ENCODE measurements around the gene BATF3.

The BATF3 gene

GRCh38 chr1:212683357-212683722 is 16.3 kb downstream of the BATF3 start:
- no peak for DNase-seq

GRCh38 chr1:212680680-212681389 is 18.8 kb downstream of the BATF3 start:
- DNase-seq: no peak

GRCh38 chr1:212678456-212679410 is 20.9 kb downstream of the BATF3 start:
- DNase-seq: no peak

- no peak for DNase-seq
Measured at GRCh38 chr1:212677573-212677972, 22.1 kb downstream of the BATF3 start.

- DNase-seq: no peak
Measured at GRCh38 chr1:212677136-212677535, 22.5 kb downstream of the BATF3 start.

GRCh38 chr1:212675675-212676074 is 24.0 kb downstream of the BATF3 start:
- DNase-seq: no peak

- no peak for DNase-seq
Measured at GRCh38 chr1:212674872-212675271, 24.8 kb downstream of the BATF3 start.

- DNase-seq: peak; percentile 81
Measured at GRCh38 chr1:212671342-212672031, 28.2 kb downstream of the BATF3 start.

GRCh38 chr1:212670882-212671281 is 28.8 kb downstream of the BATF3 start:
- no peak for DNase-seq

- DNase-seq: no peak
Measured at GRCh38 chr1:212670301-212670700, 29.3 kb downstream of the BATF3 start.

- DNase-seq: no peak
Measured at GRCh38 chr1:212669600-212669999, 30.0 kb downstream of the BATF3 start.

- no peak for DNase-seq
Measured at GRCh38 chr1:212669102-212669501, 30.5 kb downstream of the BATF3 start.

GRCh38 chr1:212668477-212668876 is 31.2 kb downstream of the BATF3 start:
- DNase-seq: no peak

GRCh38 chr1:212667223-212668139 is 32.2 kb downstream of the BATF3 start:
- no peak for DNase-seq

GRCh38 chr1:212666116-212666775 is 33.4 kb downstream of the BATF3 start:
- no peak for DNase-seq

- peak; percentile 59 for DNase-seq
Measured at GRCh38 chr1:212665241-212666115, 34.2 kb downstream of the BATF3 start.

- DNase-seq: no peak
Measured at GRCh38 chr1:212664409-212665199, 35.0 kb downstream of the BATF3 start.

GRCh38 chr1:212658250-212658649 is 41.4 kb downstream of the BATF3 start:
- peak; percentile 30 for DNase-seq

GRCh38 chr1:212656730-212657129 is 42.9 kb downstream of the BATF3 start:
- peak; percentile 31 for DNase-seq
